Type B pancreatic cell (in vitro differentiated cells): ENCODE measurements around the gene PRKG1. TPM values are rescaled to one million over a fixed set of nuclear protein-coding genes. Genes with fewer than 3 reads are reported as not detected.

Source experiments
- DNase-seq: peaks from one replicate; pipeline ENCODE4 v3.0.0; 2021; ENCODE audit warnings: mixed read lengths; ENCODE audit not compliant: unreplicated experiment; ENCODE audit errors: extremely low spot score
- H3K27ac Mint-ChIP-seq: 2 replicates; pipeline ENCODE4 v1.8.0; 2021; ENCODE audit warnings: mild to moderate bottlenecking, mixed read lengths
- H3K27me3 Mint-ChIP-seq: 2 replicates; pipeline ENCODE4 v1.8.0; 2021; ENCODE audit warnings: mixed read lengths
- H3K36me3 Mint-ChIP-seq: 2 replicates; pipeline ENCODE4 v1.8.0; 2021; ENCODE audit warnings: mixed read lengths
- H3K4me1 Mint-ChIP-seq: one replicate; pipeline ENCODE4 v1.8.0; 2021; ENCODE audit warnings: mixed read lengths; ENCODE audit not compliant: unreplicated experiment
- H3K4me3 Mint-ChIP-seq: 2 replicates; pipeline ENCODE4 v1.8.0; 2021; ENCODE audit warnings: mild to moderate bottlenecking, mixed read lengths
- H3K9me3 Mint-ChIP-seq: 2 replicates; pipeline ENCODE4 v1.8.0; 2021; ENCODE audit warnings: mixed read lengths
- total RNA-seq: library from RNA; stranded (reverse); gene quantifications from 2 replicates; pipeline ENCODE4 v1.2.1, GENCODE V29; 2021; ENCODE audit warnings: low replicate concordance
- TF ChIP-seq, protein P1 (sequence below): fragments of 200-600 bp; sonication (generic); conservative IDR thresholded peaks from 2 replicates; pipeline ENCODE4 v1.5.0; 2021; ENCODE audit warnings: antibody characterized with exemption, mild to moderate bottlenecking

The PRKG1 gene
- total RNA-seq, 1 donor from 2014 or later, result 12.3 TPM

- Mint-ChIP-seq H3K9me3 (no peaks in the 10 kb centered on the region), H3K27me3 (no peaks in the 10 kb centered on the region), H3K36me3 (peaks cover 4% of the 10 kb centered on the region), H3K4me3 (no peak overlapping the region), H3K27ac (no peak overlapping the region), H3K4me1 (no peaks in the 10 kb centered on the region)
- no peak for DNase-seq
- TF ChIP-seq, protein P1, sequence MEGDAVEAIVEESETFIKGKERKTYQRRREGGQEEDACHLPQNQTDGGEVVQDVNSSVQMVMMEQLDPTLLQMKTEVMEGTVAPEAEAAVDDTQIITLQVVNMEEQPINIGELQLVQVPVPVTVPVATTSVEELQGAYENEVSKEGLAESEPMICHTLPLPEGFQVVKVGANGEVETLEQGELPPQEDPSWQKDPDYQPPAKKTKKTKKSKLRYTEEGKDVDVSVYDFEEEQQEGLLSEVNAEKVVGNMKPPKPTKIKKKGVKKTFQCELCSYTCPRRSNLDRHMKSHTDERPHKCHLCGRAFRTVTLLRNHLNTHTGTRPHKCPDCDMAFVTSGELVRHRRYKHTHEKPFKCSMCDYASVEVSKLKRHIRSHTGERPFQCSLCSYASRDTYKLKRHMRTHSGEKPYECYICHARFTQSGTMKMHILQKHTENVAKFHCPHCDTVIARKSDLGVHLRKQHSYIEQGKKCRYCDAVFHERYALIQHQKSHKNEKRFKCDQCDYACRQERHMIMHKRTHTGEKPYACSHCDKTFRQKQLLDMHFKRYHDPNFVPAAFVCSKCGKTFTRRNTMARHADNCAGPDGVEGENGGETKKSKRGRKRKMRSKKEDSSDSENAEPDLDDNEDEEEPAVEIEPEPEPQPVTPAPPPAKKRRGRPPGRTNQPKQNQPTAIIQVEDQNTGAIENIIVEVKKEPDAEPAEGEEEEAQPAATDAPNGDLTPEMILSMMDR, result no peak
Measured at GRCh38 chr10:51087114-51087513, 12.8 kb downstream of the PRKG1 start.

DNA sequence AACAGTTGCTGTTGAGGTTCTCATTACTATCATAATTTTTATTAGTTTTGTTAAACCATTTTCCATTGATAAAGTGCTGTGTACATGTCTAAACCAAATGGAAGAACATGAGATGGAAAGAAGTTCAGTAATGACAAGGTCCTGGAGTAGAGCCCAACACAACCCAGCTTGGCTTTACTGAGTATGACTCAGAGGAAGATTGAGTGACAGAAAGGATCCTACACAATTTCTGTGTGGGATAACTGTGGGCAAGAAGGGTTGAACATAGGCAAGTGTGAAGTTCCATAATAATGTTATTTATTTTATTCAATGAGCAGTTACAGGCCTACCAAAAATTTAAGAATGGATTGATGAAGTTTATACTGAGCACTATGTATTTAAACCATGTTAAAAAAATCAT, 15.9 kb downstream of the PRKG1 start:
- H3K36me3 Mint-ChIP-seq, result peaks cover under 1% of the 10 kb centered on the region
- H3K4me1 Mint-ChIP-seq, result no peaks in the 10 kb centered on the region
- H3K27ac Mint-ChIP-seq, result no peak overlapping the region
- TF ChIP-seq, protein P1, result no peak
- no peak overlapping the region for H3K4me3 Mint-ChIP-seq
- H3K27me3 Mint-ChIP-seq, result no peaks in the 10 kb centered on the region
- H3K9me3 Mint-ChIP-seq, result no peaks in the 10 kb centered on the region
- DNase-seq, result no peak

DNA sequence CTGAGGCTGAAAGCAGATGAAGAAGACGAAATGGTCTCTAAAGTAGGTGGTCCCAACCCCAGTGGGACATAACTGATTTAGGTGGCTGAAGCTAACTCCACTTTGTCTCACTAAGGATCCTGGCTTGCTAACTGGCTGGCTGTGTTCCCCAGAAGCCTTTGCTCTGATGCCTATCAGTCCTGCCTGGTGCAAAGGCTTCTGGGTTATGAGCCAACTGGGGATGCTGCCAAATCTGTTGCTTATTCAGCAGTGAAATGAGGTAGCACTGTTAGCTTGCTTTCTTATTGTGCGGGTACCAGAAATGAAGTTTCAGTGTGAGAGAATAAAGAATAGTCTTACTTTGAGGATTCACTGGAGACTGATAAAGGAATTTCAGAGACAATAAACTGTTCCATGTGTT, 18.1 kb downstream of the PRKG1 start:
- H3K27me3 Mint-ChIP-seq, result no peaks in the 10 kb centered on the region
- no peaks in the 10 kb centered on the region for H3K36me3 Mint-ChIP-seq
- H3K4me3 Mint-ChIP-seq, result no peak overlapping the region
- TF ChIP-seq, protein P1, result no peak
- no peak overlapping the region for H3K27ac Mint-ChIP-seq
- DNase-seq, result no peak
- H3K9me3 Mint-ChIP-seq, result no peaks in the 10 kb centered on the region
- no peaks in the 10 kb centered on the region for H3K4me1 Mint-ChIP-seq

DNA sequence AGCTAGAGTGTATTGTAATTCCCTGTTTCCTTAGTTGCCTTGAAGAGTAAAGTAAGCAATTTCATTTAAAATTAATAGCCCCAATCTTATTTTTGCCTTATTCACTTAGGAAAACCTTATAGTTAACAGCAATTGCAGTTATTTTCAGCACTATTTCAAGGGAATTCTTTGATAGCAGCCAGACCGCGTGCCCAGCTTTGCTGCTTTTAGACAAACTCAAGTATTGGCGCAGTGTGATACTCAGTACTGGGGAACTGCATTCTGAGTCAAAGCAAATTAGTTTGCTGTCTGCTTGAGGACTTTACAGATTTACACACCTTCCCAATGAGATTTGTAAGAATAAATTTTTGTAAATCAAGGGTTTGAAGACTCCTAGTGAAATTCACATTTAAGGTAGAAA, 21.2 kb downstream of the PRKG1 start:
- Mint-ChIP-seq H3K27ac (no peak overlapping the region), H3K27me3 (peaks cover 3% of the 10 kb centered on the region)

GRCh38 chr10:51097546-51097945, 23.3 kb downstream of the PRKG1 start:
- no peaks in the 10 kb centered on the region for H3K9me3 Mint-ChIP-seq
- no peak overlapping the region for H3K27ac Mint-ChIP-seq
- H3K36me3 Mint-ChIP-seq, result no peaks in the 10 kb centered on the region

More for the DNA sequence above, 21.2 kb downstream of the PRKG1 start:
- no peaks in the 10 kb centered on the region for H3K36me3 Mint-ChIP-seq
- no peaks in the 10 kb centered on the region for H3K4me1 Mint-ChIP-seq
- no peak for DNase-seq
- H3K9me3 Mint-ChIP-seq, result no peaks in the 10 kb centered on the region
- no peak overlapping the region for H3K4me3 Mint-ChIP-seq
- TF ChIP-seq, protein P1, result no peak

More at GRCh38 chr10:51097546-51097945, 23.3 kb downstream of the PRKG1 start:
- Mint-ChIP-seq H3K4me1 (no peaks in the 10 kb centered on the region), H3K27me3 (peaks cover 3% of the 10 kb centered on the region), H3K4me3 (no peak overlapping the region)
- no peak for DNase-seq
- TF ChIP-seq, protein P1, result no peak
